Ovary (tissue), 9 donors: ENCODE results near the gene PTPRG. TPM values are rescaled to one million over a fixed set of nuclear protein-coding genes. Genes with fewer than 3 reads are reported as not detected.

ENCODE experiments used
- DNase-seq, 5 donors: peaks; one replicate each; pipeline ENCODE4 v3.0.0-alpha.2; 2019 to 2020
- H3K27ac ChIP-seq, 2 donors: fragments of 200-600 bp; one replicate each; pipeline versions ENCODE4 v1.5.1 to v1.8.0; 2019 to 2022
- H3K27me3 ChIP-seq: fragments of 200-600 bp; one replicate; pipeline ENCODE4 v1.8.0; 2022
- H3K36me3 ChIP-seq: fragments of 200-600 bp; sonication (generic); one replicate; pipeline ENCODE4 v1.5.1; 2019
- H3K4me1 ChIP-seq: one replicate; pipeline ENCODE4 v1.8.1; 2013; ENCODE audit warnings: mild to moderate bottlenecking, moderate library complexity; ENCODE audit not compliant: insufficient read depth
- H3K4me3 ChIP-seq: fragments of 200-600 bp; sonication (generic); one replicate; pipeline ENCODE4 v1.5.1; 2017
- H3K9me3 ChIP-seq, 2 donors: fragments of 200-600 bp in 1 of 2; sonication (generic) in 1 of 2; one replicate each; pipeline versions ENCODE4 v1.5.1 to v1.8.1; 2013 to 2019; ENCODE audit warnings: mild to moderate bottlenecking in 1 of 2, moderate library complexity in 1 of 2
- EP300 ChIP-seq: sonication (generic); formaldehyde crosslinking; IDR thresholded peaks from one replicate; pipeline ENCODE4 v1.6.1; 2017; ENCODE audit warnings: antibody characterized with exemption
- POLR2A ChIP-seq: fragments of 450-650 bp; IDR thresholded peaks from one replicate; pipeline ENCODE4 v1.6.1; 2017; ENCODE audit warnings: antibody characterized with exemption, mild to moderate bottlenecking, moderate library complexity
- WGBS, 3 donors: extraction: QIAGEN DNeasy Blood & Tissue Kit in 1 of 3; methylation state at CpG; one replicate each; pipeline versions ENCODE4 v1.1.5 to v1.1.7; 2013 to 2017; 5-methylcytosine and 5-hydroxymethylcytosine counted together
- intact Hi-C, 4 donors: fragments of 100-400 bp; cut with DNase I; formaldehyde crosslinking; loops; one replicate each; pipeline versions ENCODE4 v1.11.0 to v1.15.1; 2022 to 2023
- polyA plus RNA-seq, 2 donors: library from polyadenylated mRNA; stranded (reverse); fragments of 200-250 nt in 1 of 2; fragments of 350-450 nt in 1 of 2; fragmentation: Illumina TruSeq in 1 of 2; extraction: RNeasy Lipid Tissue Mini Kit (QIAGEN cat#74804) in 1 of 2; gene quantifications; one replicate each; pipeline ENCODE4 v1.2.3, GENCODE V29; 2013 to 2014
- total RNA-seq, 7 donors: library from RNA; depleted of rRNA in 2 of 7; stranded (reverse); fragments of >200 nt in 2 of 7; fragmentation: NEBNext Ultra II Directional in 3 of 7; extraction: Animal tissue kit (Norgen Biotek cat#: 25700) in 3 of 7; gene quantifications; one replicate each; pipeline versions ENCODE4 v1.1.0 to v1.2.4, GENCODE V29; 2016 to 2023
- TF ChIP-seq, protein P1 (sequence below), 3 donors: fragments of 450-650 bp in 2 of 3; fragments of 200-600 bp in 1 of 3; IDR thresholded peaks; one replicate each; pipeline versions ENCODE4 v1.5.1 to v1.8.0; 2016 to 2022; ENCODE audit warnings: antibody characterized with exemption in 3 of 3, mild to moderate bottlenecking in 1 of 3
- donor health status: DM: no; HTN: no; CAD: no; lungs with moderate emphysema.
- donor health status: DM: no; HTN: no; CAD: no.
- donor health status: Bipolar disorder and iron deficiency.
- donor health status: DM: yes; HTN: yes; CAD: no.
- donor health status: DM: no; HTN: no; CAD: no.
- donor health status: DM: yes; HTN: yes; CAD: no.

Gene PTPRG
- total and polyA plus RNA-seq, 9 donors, result 18.2 to 87.9 (median 47.7) TPM

DNA sequence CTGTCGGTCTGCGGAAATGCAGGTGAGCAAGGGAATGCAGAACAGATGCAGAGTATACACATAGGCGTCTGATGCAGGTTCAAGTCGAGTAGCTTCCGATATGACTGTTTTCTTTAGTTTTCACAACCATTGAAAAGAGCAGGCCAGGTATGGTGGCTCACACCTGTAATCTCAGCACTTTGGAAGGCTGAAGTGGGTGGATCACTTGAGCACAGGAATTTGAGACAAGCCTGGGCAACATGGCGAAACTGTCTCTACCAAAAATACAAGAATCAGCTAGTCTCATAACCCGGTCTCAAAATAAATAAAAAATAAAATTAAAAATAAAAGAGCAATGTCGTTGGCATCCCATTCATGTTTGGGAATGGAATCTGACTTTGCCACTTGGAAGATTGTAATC, 101.5 kb downstream of the PTPRG start:
- H3K4me3 ChIP-seq, result no peak overlapping the region
- intact Hi-C loops, result no loop called here
- DNase-seq, result no peak
- TF ChIP-seq POLR2A (no peak), EP300 (no peak)
- TF ChIP-seq, protein P1, sequence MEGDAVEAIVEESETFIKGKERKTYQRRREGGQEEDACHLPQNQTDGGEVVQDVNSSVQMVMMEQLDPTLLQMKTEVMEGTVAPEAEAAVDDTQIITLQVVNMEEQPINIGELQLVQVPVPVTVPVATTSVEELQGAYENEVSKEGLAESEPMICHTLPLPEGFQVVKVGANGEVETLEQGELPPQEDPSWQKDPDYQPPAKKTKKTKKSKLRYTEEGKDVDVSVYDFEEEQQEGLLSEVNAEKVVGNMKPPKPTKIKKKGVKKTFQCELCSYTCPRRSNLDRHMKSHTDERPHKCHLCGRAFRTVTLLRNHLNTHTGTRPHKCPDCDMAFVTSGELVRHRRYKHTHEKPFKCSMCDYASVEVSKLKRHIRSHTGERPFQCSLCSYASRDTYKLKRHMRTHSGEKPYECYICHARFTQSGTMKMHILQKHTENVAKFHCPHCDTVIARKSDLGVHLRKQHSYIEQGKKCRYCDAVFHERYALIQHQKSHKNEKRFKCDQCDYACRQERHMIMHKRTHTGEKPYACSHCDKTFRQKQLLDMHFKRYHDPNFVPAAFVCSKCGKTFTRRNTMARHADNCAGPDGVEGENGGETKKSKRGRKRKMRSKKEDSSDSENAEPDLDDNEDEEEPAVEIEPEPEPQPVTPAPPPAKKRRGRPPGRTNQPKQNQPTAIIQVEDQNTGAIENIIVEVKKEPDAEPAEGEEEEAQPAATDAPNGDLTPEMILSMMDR (IDR thresholded peaks at IDR 0.05), result no peak
- H3K4me1 ChIP-seq, result peaks cover 3% of the 10 kb centered on the region
- H3K9me3 ChIP-seq, result no peaks in the 10 kb centered on the region
- no peak overlapping the region for H3K27ac ChIP-seq
- no peaks in the 10 kb centered on the region for H3K27me3 ChIP-seq
- H3K36me3 ChIP-seq, result no peaks in the 10 kb centered on the region
- 96% methylated on average over 8 of the region's 8 CpGs for WGBS, 3 donors

DNA sequence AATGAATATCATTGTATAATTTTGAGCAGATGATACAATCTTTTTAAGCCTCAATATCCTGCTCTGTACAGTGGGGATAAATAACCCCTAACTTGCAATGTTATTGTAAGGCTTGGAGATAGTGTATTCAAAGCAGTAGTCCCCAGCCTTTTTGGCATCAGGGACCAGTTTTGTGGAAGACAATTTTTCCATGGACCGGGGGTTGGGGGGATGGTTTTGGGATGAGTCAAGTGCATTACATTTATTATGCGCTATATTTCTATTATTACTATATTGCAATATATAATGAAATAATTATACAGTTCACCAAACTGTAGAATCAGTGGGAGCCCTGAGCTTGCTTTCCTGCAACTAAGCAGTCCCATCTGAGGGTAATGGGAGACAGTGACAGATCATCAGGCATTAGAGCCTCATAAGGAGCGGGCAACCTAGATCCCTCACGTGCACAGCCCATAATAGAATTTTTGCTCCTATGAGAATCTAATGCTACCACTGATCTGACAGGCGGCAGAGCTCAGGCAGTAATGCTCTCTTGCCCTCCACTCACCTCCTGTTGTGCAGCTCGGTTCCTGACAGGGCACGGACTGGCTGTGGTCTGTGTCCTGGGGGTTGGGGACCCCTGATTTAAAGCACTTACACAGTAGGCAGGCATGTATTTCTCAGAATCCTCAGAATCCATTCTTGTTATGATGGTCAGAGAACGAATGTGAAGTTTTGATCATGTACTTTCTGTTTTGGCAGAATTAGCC, 102.2 kb downstream of the PTPRG start:
- TF ChIP-seq, protein P1 (IDR thresholded peaks at IDR 0.05), result no peak
- TF ChIP-seq POLR2A, result no peak
- no peak for TF ChIP-seq EP300
- H3K4me3 ChIP-seq, result no peak overlapping the region
- no peak overlapping the region for H3K27ac ChIP-seq
- H3K9me3 ChIP-seq, result no peaks in the 10 kb centered on the region
- DNase-seq, result no peak
- H3K27me3 ChIP-seq, result no peaks in the 10 kb centered on the region
- intact Hi-C loops, result no loop called here
- peaks cover 3% of the 10 kb centered on the region for H3K4me1 ChIP-seq
- 78 to 91% (median 88%) methylated on average over 8 of the region's 8 CpGs for WGBS, 3 donors
- no peaks in the 10 kb centered on the region for H3K36me3 ChIP-seq

DNA sequence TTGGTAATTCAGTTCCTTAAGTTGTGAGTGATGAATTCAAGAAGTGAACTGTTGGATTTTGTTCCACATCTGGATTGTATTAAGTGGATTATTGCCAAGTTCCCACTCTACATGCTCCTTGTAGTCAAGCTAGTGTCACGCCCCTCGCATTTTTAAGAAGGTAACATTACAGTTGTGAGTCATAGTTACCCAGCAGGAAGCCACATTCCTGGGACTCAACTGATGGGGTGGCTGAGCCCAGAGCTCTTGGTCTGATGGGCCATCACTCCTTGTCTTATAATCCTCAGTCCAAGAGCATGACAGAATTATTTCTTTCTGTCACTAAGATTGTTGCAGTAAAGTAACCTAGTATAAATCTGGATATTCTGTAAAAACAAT, 102.7 kb downstream of the PTPRG start:
- no peak overlapping the region for H3K4me3 ChIP-seq
- no peaks in the 10 kb centered on the region for H3K27me3 ChIP-seq
- H3K36me3 ChIP-seq, result no peaks in the 10 kb centered on the region
- intact Hi-C loops, result no loop called here
- 73 to 80% (median 77%) methylated on average over 2 of the region's 2 CpGs for WGBS, 3 donors
- no peaks in the 10 kb centered on the region for H3K9me3 ChIP-seq
- TF ChIP-seq, protein P1 (IDR thresholded peaks at IDR 0.05), result no peak
- TF ChIP-seq POLR2A (no peak), EP300 (no peak)
- no peak for DNase-seq
- H3K4me1 ChIP-seq, result peaks cover 3% of the 10 kb centered on the region
- no peak overlapping the region for H3K27ac ChIP-seq

DNA sequence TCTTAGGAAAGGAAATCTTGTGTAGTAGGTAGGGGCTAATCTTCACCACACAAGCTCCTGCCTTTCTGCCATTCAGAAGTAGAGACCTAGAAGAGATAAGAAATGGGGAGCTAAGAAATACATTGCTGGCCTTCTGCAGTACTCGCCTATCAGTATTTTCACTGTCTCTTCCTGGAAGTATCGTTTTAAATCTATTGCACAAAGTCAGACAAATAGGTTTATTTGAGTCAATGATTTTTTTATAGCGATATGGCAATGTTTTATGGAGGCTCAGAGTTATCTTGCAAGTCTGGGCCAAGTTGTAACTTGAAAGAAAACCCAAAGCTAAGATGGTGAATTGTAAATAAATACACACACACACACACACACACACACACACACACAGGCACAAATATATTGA, 103.8 kb downstream of the PTPRG start:
- H3K36me3 ChIP-seq, result no peaks in the 10 kb centered on the region
- no peak overlapping the region for H3K4me3 ChIP-seq
- peaks cover 6% of the 10 kb centered on the region for H3K4me1 ChIP-seq
- H3K9me3 ChIP-seq, result no peaks in the 10 kb centered on the region
- no peak overlapping the region for H3K27ac ChIP-seq
- no peak for DNase-seq
- 82 to 91% (median 84%) methylated on average over 3 of the region's 3 CpGs for WGBS, 3 donors
- intact Hi-C loops, result no loop called here
- TF ChIP-seq POLR2A (no peak), EP300 (no peak)
- TF ChIP-seq, protein P1 (IDR thresholded peaks at IDR 0.05), result no peak
- H3K27me3 ChIP-seq, result no peaks in the 10 kb centered on the region
